GM12892 (cell line): Measurements from ENCODE around the gene ANKMY1.

Source experiments
- POLR2A ChIP-seq: IDR thresholded peaks from 2 replicates; pipeline ENCODE4 v1.6.1; 2011; ENCODE audit warnings: low read depth, low read length, control low read depth
- POLR2AphosphoS5 ChIP-seq: IDR thresholded peaks from 2 replicates; pipeline ENCODE4 v1.6.1; 2011; ENCODE audit warnings: low read depth, low read length, control low read depth

- TF ChIP-seq POLR2A (no peak), POLR2AphosphoS5 (no peak)
Observed at GRCh38 chr2:240539906-240540305, 17.9 kb downstream of the ANKMY1 start.
